Sigmoid colon (tissue), 4 donors: ENCODE data around the gene FCER2.

Experiments
- POLR2A ChIP-seq, 2 donors: fragments of 450-650 bp; IDR thresholded peaks; one replicate each; pipeline ENCODE4 v1.6.1; 2016; ENCODE audit warnings: antibody characterized with exemption in 2 of 2, mild to moderate bottlenecking in 2 of 2, moderate library complexity in 2 of 2
- POLR2AphosphoS5 ChIP-seq, 4 donors: sonication (generic); formaldehyde crosslinking; IDR thresholded peaks; one replicate each; pipeline ENCODE4 v1.6.1; 2017; ENCODE audit warnings: antibody characterized with exemption in 4 of 4
- TF ChIP-seq, protein P1 (sequence below), 4 experiments: fragments of 450-650 bp in 3 of 4; fragments of 200-600 bp in 1 of 4; IDR thresholded peaks; one replicate each; pipeline ENCODE4 v1.5.1; 2016 to 2019; ENCODE audit warnings: antibody characterized with exemption in 4 of 4, mild to moderate bottlenecking in 3 of 4, moderate library complexity in 2 of 4

DNA sequence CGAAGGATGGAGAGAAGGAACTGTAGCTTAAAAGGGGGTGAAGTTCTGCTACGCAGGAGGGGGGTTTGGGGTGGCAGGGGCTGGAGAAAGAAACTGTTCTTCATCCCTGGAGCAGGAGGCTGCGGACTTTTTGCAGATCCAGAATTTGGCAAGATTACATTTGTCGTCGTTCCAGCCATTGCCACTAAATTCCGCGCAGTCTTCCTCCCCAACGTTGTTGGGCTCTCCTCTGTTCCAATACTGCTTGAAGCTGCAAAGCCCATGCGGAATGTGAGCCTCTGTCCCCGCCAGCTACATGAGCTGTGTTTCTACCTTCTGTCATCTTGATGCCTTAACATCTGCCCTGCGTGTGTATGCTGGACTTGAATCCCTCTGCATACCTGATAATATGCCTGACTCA is 41.1 kb upstream of the FCER2 start:
- TF ChIP-seq, protein P1, sequence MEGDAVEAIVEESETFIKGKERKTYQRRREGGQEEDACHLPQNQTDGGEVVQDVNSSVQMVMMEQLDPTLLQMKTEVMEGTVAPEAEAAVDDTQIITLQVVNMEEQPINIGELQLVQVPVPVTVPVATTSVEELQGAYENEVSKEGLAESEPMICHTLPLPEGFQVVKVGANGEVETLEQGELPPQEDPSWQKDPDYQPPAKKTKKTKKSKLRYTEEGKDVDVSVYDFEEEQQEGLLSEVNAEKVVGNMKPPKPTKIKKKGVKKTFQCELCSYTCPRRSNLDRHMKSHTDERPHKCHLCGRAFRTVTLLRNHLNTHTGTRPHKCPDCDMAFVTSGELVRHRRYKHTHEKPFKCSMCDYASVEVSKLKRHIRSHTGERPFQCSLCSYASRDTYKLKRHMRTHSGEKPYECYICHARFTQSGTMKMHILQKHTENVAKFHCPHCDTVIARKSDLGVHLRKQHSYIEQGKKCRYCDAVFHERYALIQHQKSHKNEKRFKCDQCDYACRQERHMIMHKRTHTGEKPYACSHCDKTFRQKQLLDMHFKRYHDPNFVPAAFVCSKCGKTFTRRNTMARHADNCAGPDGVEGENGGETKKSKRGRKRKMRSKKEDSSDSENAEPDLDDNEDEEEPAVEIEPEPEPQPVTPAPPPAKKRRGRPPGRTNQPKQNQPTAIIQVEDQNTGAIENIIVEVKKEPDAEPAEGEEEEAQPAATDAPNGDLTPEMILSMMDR (IDR thresholded peaks at IDR 0.05), result no peak
- no peak for TF ChIP-seq POLR2AphosphoS5 (IDR thresholded peaks at IDR 0.05)
- no peak for TF ChIP-seq POLR2A (IDR thresholded peaks at IDR 0.05)
